OCI-LY1 (cell line): ENCODE results near the gene NTSR1.

Experiments used
- EZH2 ChIP-seq: fragments of 200-600 bp; sonication (generic), shearing (Covaris generic); IDR thresholded peaks from 2 replicates; pipeline ENCODE4 v1.8.0; 2017; ENCODE audit warnings: borderline replicate concordance, mixed run types, mild to moderate bottlenecking, antibody characterized with exemption, low read length, moderate library complexity, mixed read lengths
- TF ChIP-seq, protein P1 (sequence below): fragments of 200-600 bp; sonication (generic), shearing (Covaris generic); IDR thresholded peaks from 2 replicates; pipeline ENCODE4 v1.5.1; 2017; ENCODE audit warnings: mild to moderate bottlenecking, antibody characterized with exemption, low read length, moderate library complexity, mixed read lengths

DNA sequence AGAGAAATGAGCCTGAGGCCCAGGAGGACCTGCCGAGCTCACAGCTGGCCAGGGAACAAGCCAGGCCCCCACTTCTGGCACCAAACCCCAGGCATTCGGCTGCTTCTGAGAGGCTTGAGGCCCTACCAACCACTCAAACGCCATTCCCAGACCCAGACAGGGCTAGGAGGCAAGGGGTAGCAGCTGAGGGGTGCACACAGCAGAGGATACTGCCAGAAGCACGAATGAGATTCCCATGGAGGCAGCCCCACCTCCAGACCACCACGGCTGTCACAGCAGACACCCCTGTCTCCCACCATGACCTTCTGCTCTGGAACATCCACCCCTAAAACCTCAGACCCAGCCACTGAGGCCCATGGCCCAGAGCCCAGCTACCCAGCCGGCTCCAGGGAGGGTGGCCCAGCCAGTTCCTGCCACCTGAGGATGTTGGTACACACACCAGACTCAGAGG lies 36.1 kb downstream of the NTSR1 start:
- TF ChIP-seq, protein P1, sequence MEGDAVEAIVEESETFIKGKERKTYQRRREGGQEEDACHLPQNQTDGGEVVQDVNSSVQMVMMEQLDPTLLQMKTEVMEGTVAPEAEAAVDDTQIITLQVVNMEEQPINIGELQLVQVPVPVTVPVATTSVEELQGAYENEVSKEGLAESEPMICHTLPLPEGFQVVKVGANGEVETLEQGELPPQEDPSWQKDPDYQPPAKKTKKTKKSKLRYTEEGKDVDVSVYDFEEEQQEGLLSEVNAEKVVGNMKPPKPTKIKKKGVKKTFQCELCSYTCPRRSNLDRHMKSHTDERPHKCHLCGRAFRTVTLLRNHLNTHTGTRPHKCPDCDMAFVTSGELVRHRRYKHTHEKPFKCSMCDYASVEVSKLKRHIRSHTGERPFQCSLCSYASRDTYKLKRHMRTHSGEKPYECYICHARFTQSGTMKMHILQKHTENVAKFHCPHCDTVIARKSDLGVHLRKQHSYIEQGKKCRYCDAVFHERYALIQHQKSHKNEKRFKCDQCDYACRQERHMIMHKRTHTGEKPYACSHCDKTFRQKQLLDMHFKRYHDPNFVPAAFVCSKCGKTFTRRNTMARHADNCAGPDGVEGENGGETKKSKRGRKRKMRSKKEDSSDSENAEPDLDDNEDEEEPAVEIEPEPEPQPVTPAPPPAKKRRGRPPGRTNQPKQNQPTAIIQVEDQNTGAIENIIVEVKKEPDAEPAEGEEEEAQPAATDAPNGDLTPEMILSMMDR: no peak
- no peak for TF ChIP-seq EZH2
